ENCODE measurements around the gene FSCN2.
"Not testable (repeated sequence)": the region's sequence is repeated elsewhere in the genome, so short reads cannot be mapped to it uniquely, and the experiment has no call there.

Gene FSCN2

DNA sequence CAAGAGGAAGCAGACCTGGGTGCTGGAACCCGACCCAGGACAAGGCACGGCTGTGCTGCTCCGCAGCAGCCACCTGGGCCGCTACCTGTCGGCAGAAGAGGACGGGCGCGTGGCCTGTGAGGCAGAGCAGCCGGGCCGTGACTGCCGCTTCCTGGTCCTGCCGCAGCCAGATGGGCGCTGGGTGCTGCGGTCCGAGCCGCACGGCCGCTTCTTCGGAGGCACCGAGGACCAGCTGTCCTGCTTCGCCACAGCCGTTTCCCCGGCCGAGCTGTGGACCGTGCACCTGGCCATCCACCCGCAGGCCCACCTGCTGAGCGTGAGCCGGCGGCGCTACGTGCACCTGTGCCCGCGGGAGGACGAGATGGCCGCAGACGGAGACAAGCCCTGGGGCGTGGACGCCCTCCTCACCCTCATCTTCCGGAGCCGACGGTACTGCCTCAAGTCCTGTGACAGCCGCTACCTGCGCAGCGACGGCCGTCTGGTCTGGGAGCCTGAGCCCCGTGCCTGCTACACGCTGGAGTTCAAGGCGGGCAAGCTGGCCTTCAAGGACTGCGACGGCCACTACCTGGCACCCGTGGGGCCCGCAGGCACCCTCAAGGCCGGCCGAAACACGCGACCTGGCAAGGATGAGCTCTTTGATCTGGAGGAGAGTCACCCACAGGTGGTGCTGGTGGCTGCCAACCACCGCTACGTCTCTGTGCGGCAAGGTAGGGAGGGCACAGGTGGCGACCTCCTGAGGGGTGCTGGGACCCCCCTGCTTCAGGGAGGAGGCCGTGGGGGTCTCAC, 667 bp downstream of the FSCN2 start:
- DNase-seq (ENCODE audit: low read depth) = no peak

DNA sequence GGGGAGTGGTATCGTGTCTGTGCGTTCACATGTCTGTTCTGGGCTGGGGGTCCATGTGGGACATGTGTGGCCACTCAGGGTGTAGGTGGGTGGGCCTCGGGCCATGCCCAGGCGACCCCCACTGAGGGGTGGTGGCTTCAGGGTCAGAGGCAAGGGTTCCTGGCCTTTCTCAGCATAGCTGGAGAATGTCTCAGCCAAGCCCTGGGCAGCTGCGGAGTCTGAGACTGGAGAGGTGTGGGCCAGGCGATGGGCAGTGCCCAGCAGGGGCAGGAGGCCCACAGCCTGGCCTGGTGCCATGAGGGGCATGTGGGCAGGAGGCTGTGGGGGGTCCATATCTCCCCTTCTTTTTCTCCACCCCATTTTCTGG, 1.2 kb downstream of the FSCN2 start:
- no peak for DNase-seq (ENCODE audit: low read depth)

DNA sequence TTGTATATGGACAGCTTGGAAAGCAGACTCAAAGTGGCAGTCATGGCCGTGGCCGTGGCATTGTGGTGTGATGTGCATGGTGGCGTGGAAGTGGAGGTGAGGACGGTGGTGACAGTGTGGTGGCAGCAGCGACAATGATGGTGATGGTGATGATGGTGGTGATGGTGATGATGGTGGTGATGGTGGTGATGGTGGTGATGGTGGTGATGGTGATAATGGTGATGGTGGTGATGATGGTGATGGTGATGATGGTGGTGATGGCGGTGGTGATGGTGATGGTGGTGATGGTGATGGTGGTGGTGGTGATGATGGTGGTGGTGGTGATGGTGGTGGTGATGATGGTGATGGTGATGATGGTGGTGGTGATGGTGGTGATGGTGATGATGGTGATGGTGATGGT, 2.8 kb downstream of the FSCN2 start:
- DNase-seq (ENCODE audit: low read depth) = not testable (repeated sequence)

DNA sequence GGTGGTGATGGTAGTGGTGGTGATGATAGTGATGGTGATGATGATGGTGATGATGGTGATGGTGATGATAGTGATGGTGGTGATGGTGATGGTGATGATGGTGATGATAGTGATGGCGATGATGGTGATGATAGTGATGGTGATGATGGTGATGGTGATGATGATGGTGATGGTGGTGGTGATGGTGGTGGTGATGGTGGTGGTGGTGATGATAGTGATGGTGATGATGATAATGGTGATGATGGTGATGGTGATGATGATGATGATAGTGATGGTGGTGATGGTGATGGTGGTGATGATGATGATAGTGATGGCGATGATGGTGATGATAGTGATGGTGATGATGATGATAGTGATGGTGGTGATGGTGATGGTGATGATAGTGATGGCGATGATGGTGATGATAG, 3.8 kb downstream of the FSCN2 start:
- not testable (repeated sequence) for DNase-seq (ENCODE audit: low read depth)

DNA sequence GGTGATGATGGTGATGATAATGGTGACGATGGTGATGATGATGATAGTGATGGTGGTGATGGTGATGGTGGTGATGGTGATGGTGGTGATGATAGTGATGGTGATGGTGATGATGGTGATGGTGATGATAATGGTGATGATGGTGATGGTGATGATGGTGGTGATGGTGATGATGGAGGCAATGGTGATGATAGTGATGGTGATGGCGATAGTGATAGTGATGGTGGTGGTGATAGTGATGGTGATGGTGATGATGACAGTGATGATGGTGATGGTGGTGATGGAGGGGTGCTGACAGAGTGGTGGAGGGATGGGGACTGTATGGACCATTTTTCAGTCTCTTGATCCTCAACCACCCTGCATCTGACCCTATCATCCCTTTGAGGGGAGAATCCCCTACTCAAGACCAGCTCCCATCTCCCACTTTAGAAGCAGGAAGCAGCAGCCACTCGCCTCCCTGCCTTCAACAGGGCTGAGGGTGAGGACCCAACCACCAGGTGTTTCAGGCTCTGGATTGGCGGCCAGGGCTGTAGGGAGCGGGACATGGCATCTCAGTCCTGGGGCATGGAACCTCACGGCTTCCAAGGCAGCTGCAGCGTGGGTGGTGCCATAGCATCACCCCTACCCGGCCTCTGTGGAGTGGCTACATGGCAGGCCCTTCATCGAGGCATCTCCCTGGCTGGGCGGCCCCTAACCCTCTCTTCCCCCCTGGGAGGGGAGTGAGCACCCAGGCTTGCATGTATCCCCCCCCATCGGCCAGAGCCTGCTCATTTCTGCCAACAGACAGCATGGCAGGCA, 4.5 kb downstream of the FSCN2 start:
- no peak for DNase-seq (ENCODE audit: low read depth)

DNA sequence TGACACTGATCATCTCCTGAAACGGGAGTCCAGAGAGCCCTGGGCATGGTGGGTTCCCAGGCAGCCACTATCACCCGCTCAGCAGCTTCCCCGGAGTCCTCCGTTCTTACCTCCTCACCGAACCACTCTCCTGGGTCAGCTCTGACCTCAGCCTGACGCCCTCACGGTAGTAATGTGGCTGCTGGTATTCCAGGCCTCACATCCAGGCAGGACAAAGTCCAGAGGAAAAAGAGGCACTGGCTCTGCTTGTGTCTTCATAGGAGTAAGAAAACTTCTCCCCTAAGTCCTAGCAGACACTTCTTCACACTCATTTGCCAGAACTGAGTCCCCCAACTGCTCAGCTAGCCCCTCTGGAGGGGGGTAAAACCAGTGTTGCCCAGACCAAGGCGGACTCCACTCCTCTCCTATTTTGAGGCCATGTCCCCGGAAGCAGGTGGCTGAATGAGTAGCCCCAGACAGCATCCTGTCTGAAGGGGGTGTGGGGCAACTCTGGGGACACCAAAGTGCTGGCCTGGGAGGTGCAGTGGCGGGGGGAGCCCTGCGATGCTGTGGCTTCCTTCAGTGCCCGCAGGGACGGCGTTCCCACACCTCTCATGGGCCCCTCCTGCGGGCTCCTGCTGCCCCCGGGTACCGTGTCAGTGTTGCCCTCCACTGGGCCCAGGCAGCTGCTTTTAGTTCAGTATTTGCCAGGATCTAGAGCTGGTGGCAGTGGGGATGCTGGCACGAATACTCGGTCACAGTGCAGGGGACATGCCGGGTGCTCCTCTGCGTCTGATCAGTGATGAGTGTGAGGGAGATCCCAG, 5.4 kb downstream of the FSCN2 start:
- no peak for DNase-seq (ENCODE audit: low read depth)

DNA sequence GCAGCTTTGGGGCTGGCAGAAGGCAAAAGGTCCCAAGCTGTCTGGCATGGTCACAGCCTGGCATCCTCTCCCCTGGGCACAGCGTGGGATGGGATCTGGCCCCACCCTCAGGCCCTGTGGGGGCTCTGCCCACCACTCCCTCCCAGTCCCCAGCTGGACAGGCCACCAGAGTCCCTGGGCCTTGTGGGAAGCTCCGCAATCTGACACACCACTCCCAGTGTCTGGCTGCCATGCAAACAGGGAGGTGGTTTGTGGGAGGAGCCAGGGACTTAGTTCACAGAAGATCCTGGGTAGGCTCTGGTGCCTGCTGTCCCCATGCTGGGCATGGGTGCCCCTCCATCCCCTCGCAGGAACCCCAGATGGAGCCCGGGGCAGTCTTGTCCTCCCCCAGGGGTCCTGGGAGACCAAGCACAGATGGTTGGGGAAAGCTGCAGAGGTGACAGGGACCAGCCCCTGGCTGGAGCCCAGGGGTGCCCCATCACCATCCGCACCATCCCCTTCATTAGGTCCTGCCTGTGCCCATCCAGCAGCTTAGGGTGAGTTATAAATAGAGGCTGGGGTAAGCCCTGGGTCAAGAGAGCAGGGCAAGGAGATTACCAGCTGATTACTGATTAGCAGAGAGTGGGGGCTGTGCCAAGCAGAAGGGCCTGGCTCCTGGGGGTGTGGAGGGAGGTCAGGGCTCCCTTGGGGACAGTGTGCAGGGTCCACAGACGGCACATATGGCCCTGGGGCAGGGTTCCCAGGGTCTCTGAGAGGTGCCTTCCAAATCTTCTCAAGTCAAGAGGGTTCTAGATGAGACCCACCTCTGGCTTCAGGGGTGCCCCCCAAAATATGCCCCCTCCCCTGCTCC, 6.2 kb downstream of the FSCN2 start:
- DNase-seq (ENCODE audit: low read depth) = no peak

DNA sequence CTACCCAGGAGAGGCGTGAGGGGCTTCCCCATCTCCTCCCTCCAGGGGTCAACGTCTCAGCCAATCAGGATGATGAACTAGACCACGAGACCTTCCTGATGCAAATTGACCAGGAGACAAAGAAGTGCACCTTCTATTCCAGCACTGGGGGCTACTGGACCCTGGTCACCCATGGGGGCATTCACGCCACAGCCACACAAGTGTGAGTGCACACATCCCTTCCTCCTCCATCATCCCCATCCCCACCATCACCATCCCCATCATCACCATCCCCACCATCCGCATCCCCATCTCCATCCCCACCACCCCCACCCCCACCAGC, 6.8 kb downstream of the FSCN2 start:
- DNase-seq (ENCODE audit: low read depth) = no peak

DNA sequence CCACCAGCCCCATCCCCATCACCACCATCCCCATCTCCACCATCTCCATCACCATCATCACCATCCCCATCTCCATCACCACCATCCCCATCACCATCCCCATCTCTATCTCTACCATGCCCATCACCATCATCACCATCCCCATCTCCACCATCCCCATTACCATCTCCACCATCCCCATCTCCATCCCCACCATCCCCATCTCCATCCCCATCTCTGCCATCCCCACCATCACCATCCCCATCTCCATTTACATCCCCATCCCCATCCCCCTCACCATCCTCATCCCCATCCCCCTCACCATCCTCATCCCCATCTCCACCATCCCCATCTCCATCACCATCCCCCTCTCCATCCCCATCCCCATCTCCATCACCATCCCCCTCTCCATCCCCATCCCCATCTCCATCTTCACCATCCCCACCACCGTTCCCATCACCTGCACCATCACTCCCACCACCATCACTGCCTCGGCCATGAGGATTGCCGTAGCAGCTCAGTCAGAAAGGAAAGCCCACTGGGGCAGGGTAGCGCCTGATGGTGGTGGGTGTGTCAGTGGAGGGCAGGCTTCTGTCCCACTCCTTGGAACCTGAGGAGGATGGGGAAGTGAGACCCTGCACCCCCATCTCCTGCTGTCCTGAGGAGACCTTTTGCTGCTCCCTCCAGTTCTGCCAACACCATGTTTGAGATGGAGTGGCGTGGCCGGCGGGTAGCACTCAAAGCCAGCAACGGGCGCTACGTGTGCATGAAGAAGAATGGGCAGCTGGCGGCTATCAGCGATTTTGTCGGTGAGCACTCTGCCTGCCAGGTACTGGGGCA, 7.5 kb downstream of the FSCN2 start:
- DNase-seq (ENCODE audit: low read depth) = no peak

DNA sequence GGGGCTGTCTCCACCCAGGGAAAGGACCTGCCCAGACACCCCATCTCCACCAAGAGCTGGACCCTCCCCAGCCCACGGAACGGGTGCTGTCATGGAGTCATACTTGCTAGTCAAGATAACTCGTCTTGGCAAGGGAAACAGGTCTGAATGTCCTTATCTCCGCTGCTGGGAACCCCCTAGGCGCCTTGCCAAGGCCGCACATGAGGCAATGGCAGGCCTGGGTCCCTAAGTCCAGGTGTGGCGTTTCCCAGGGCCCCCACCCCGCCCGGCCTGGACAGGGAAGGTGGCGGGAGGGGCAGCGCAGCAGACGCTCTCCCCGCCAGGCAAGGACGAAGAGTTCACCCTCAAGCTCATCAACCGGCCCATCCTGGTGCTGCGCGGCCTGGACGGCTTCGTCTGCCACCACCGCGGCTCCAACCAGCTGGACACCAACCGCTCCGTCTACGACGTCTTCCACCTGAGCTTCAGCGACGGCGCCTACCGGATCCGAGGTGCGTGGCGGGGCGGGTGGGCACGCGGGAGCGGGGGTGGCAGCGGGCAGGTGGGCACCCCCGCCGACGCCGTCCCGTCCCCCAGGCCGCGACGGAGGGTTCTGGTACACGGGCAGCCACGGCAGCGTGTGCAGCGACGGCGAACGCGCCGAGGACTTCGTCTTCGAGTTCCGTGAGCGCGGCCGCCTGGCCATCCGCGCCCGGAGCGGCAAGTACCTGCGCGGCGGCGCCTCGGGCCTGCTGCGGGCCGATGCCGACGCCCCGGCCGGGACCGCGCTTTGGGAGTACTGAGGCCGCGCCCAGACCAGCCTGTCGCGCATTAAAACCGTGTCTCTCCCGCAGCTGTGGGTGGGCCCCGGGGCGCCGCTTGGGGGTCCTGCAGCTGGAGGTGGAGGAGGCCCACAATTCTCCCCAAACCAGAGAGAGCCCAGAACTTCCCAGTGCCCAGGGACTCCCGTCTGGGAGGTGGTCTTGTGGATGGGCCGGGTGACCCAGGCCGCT, 8.4 kb downstream of the FSCN2 start:
- no peak for DNase-seq (ENCODE audit: low read depth)

DNA sequence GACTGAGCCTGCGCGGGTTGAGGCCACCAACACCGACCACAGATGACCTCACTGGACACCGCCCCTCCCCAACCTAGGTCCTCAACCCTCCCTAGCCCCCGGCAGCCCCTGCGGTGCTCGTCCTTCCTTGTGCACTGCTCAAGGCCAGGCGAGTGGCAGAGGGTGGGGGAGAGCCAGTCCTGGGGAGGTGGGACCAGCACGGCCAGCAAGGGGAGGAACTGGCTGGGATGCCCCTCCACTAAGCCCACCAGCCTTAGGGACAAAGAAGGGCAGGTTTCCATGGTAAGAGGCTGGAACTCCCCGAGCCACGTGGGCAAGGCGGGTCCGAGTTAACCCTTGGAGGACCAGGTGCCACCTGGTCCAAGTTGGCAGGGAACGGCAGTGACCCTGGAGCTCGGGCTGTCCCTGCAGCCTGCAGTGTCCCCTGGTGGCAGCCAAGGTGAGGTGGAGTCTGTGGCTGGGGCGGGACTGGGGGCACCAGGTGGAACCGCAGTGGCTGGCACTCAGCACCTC, 9.2 kb downstream of the FSCN2 start:
- DNase-seq (ENCODE audit: low read depth) = no peak

DNA sequence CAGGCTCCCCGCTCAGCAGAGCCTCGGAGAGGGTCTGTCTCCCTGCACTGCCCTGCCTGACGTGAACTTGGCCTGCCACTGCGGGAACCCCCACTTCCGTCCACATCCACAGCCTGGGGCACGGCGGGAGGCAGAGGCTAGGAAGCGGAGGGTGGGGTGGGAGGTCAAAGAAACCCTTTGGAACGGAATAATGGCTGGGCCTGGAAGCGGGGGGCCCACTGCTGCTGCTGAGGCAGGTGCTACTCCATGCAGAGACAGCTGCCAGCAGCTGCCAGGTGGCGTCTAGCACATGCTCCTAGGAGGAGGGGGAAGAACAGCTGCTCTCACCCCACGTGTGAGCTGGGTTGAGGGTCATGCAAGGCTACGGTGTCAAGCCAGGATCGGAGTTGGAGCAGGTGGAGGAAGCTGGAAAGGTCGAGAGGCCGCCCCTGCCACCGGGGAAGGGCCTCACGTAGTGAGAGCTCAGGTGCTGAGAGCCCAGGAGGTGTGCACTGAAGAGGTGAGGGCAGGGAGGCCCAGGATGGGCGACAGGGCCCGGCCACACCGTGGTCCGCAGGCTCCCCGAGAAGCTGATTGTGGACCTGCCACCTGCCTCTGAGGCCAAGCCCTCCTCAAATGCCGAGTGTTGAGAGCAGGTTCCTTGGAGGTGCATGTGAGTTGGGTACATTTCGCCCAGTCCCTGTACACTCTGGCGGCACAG, 9.8 kb downstream of the FSCN2 start:
- no peak for DNase-seq (ENCODE audit: low read depth)

DNA sequence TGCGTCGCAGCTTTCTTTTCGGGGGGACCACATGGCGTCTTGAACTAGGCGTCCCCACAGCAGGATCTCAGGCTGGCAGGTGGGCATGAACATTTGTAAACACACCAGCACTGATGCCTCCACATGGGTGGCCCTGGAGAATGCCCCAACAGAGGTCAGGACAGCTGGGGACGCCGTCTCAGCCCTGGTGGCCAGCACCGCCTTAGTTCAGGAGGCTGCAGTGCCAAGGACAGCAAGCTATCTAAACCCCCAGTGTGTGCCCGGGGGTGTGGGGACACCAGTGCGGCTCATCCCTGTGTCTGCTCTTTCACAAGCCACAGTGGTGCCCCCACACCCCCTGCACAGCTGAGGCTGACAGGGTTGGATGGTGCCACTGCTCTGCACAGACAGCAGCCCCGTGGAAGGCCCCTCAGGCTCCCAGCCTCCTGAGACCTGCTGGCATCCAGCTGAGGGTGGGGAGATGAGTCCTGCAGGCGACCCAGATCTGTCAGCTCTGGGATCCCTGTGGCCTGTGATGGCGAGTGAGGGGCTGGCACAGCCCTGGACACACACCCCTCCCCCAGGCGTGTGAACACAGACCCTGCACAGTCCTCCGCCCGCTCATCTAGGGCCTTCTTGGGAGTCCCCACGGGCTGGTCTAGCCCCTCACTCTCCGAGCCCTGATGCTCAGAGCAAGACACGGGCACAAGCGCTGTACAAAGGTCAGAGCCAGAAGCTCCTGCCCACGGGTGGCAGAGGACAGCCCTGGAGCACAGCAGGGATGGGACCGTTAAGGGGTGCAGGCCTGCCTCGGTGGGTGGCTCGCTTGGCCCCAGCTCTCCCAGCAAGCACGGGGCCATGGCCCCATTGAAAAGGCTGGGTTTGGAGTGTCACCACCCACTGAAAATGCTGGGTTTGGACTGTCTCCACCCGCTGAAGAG, 10.7 kb downstream of the FSCN2 start:
- no peak for DNase-seq (ENCODE audit: low read depth)

DNA sequence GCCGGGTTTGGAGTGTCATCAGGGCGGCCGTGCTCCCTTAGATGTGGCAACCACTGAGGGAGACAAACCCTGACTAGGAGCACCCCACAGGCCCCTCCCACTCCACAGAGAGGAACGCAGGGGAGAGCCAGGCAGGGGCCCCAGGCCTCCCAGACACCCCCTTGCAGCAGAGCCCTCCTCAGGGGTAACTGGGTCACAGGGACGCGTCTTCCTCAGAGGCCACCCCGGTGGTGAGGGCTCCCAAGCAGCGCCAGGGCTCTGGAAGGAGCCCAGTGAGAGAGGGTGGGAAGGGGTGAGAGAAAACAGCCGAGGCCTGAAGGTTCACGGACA, 11.4 kb downstream of the FSCN2 start:
- DNase-seq (ENCODE audit: low read depth) = no peak

DNA sequence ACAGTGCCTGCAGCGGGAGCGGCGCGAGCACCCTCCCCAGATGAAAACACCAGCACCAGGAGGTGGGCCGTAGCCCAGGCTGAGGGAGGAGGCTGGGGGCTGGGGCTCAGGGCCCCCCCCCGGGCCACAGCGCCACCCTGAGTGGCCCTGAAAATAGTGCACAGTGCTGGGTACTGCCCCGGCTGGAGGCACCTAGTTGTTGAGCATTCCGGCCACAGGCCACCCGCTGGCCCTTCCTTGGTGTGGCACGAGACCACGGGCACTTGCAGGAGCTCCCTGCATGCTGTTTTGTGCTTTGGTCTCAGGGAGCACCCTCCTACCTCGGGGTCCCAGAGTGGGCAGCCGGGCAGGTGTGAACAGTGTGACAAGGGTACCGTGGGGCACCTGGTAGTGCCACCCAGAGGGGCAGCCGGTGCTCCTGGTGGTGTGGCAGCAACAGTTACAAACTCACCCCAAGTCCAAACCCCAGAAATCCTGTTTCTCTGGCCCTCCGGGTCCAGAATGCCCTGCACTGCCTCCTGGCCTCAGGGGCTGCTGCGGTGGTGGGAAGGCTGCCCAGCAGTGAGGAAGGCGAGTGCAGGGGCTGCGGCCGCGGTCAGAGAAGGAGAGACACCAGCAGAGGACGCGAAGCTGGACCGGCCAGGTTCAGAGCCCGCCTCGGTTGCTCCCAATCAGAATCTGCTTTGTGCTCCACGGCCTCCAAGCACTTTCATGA, 11.9 kb downstream of the FSCN2 start:
- no peak for DNase-seq (ENCODE audit: low read depth)

DNA sequence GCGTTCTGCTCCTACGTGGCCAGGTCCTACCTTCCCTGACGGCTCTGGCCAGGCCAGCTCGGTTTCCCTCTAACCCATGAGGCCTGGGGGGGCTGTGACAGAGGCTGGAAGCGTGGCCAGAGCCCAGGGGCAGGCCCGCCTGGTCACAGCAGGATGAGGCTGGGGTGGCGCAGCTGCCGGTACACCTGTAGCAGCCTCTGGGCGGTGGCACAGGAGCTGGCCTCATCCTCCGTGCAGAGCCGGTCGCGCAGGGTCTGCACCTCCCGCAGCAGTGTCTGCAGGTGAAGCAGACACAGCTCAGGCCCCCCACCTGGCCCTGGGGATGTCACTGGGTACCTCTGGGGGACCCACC, 12.5 kb downstream of the FSCN2 start:
- no peak for DNase-seq (ENCODE audit: low read depth)

DNA sequence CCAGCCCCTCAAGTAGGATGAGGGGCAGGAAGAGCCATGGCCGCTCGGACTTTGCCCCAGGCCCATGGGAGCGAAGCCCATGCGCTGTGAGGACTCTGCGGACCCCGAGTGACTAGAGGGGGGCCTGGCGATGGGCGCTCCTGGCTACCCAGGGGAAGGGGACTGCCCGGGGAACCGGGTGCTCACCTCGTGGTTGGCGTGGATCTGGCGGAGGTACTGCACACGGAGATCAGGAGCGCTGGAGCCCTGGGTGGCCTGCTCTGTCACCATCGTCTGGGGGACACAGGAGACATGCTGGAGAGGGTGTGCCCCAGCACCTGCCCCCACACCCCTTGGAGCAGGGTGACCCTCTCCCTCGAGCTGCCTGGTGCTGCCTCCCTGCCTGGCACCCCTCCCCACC, 12.9 kb downstream of the FSCN2 start:
- DNase-seq (ENCODE audit: low read depth) = no peak

Measured in activated T-cell treated with anti-CD3 and anti-CD28 coated beads for 48 hours (primary cell).